Esophagus (tissue), 2 donors: ENCODE measurements around the gene SEPTIN1. TPM values are rescaled to one million over a fixed set of nuclear protein-coding genes. Genes with fewer than 3 reads are reported as not detected.
"Not testable (repeated sequence)": the region's sequence is repeated elsewhere in the genome, so short reads cannot be mapped to it uniquely, and the experiment has no call there.

Experiments used
- H3K27ac ChIP-seq, 2 donors: one replicate each; pipeline ENCODE4 v1.5.1; 2013; ENCODE audit warnings: low read depth in 2 of 2, mild to moderate bottlenecking in 2 of 2, inconsistent platforms in 1 of 2, low read length in 1 of 2, moderate library complexity in 1 of 2
- H3K27me3 ChIP-seq, 2 donors: one replicate each; pipeline ENCODE4 v1.6.1; 2013; ENCODE audit warnings: low read length in 2 of 2, control low read depth in 1 of 2, mild to moderate bottlenecking in 1 of 2; ENCODE audit not compliant: insufficient read depth in 2 of 2, control insufficient read depth in 1 of 2
- H3K36me3 ChIP-seq, 2 donors: one replicate each; pipeline ENCODE4 v1.6.1; 2013; ENCODE audit warnings: low read length in 1 of 2; ENCODE audit not compliant: control insufficient read depth in 2 of 2, insufficient read depth in 2 of 2
- H3K4me1 ChIP-seq, 2 donors: one replicate each; pipeline ENCODE4 v1.6.1; 2013; ENCODE audit warnings: low read length in 1 of 2; ENCODE audit not compliant: control insufficient read depth in 2 of 2, insufficient read depth in 2 of 2
- H3K4me3 ChIP-seq, 2 donors: one replicate each; pipeline ENCODE4 v1.5.1; 2013; ENCODE audit warnings: low read length in 2 of 2, mild to moderate bottlenecking in 2 of 2, low read depth in 1 of 2, moderate library complexity in 1 of 2
- H3K9me3 ChIP-seq, 2 donors: one replicate each; pipeline ENCODE4 v1.6.1; 2013; ENCODE audit warnings: mild to moderate bottlenecking in 2 of 2, low read depth in 1 of 2, low read length in 1 of 2, moderate library complexity in 1 of 2; ENCODE audit not compliant: control insufficient read depth in 2 of 2, insufficient read depth in 1 of 2
- WGBS, 2 donors: extraction: QIAGEN DNeasy Blood & Tissue Kit; methylation state at CpG; one replicate each; pipeline ENCODE4 v1.1.7; 2013; 5-methylcytosine and 5-hydroxymethylcytosine counted together
- polyA plus RNA-seq, 2 donors: library from polyadenylated mRNA; stranded (reverse); fragments of 200-250 nt; gene quantifications; one replicate each; pipeline ENCODE4 v1.2.3, GENCODE V29; 2013
- donor health status: healthy with polysubstance abuse.
- donor health status: Bipolar disorder and iron deficiency.

The SEPTIN1 gene
- polyA plus RNA-seq, 2 donors, result 3.5 to 6.8 TPM

DNA sequence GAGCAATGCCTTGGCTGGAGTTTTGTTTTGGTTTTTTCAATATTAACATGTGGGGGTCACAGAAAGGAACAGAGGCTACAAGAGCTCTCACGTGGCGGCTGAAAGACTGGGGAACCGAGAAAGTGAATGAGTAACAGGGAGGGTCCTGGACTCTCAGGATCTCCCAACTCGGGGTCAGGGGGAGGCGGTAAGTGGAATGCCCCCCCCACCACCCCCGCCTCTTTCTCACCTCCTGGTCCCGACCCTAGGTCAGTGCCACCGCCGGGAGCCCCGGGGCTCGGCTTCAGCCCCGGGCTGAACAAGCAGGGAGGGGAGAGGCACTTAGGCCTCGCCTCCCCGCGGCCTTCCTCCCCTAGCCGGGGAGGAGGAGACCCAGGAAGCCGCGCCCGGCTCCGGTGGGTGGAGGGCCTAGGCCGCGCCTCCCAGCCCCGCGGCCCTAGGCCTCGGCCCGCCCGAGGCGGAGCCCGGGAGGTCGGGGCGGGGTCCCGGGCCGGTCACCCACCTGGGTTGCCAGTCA, 47.8 kb downstream of the SEPTIN1 start:
- not testable (repeated sequence) for H3K36me3 ChIP-seq, H3K9me3 ChIP-seq, H3K27me3 ChIP-seq, H3K4me1 ChIP-seq
- Histone ChIP-seq H3K4me3 (peak overlapping the region; percentile 58 to 86), H3K27ac (peak overlapping the region; percentile 99 to 100)
- 0 to 1% methylated on average over 18 to 25 of the region's 33 CpGs for WGBS, 2 donors

Other genes starting within 250 kb of the SEPTIN1 start
- 10 to 100 TPM; 18.0 to 18.4 TPM for gene CORO1A, start 199.0 kb downstream of the SEPTIN1 start, polyA plus RNA-seq
- gene BOLA2B, start 188.9 kb downstream of the SEPTIN1 start, polyA plus RNA-seq, result 100 to 1,000 TPM; 195 to 283 TPM
- 10 to 100 TPM; 44.9 to 48.2 TPM for gene SLX1A, start 188.7 kb downstream of the SEPTIN1 start, polyA plus RNA-seq
- 10 to 100 TPM; 10.0 to 39.0 TPM for gene SULT1A3, start 183.3 kb downstream of the SEPTIN1 start, polyA plus RNA-seq
- gene NPIPB13, start 134.1 kb downstream of the SEPTIN1 start, polyA plus RNA-seq, result 1 to 10 TPM; 2.6 to 7.4 TPM
- gene CD2BP2, start 27.3 kb downstream of the SEPTIN1 start, polyA plus RNA-seq, result 10 to 100 TPM; 25.2 to 34.3 TPM
- gene TBC1D10B, start 12.1 kb downstream of the SEPTIN1 start, polyA plus RNA-seq, result 10 to 100 TPM; 19.8 to 27.5 TPM
- gene MYL11, start 7.8 kb downstream of the SEPTIN1 start, polyA plus RNA-seq, result 1 to 10 TPM; 1.3 to 2.1 TPM
- gene ZNF48, start 12.9 kb upstream of the SEPTIN1 start, polyA plus RNA-seq, result 1 to 10 TPM; 1.4 to 2.6 TPM
- gene ZNF771, start 25.0 kb upstream of the SEPTIN1 start, polyA plus RNA-seq, result 1 to 10 TPM; 2.2 to 4.7 TPM
- gene DCTPP1, start 47.5 kb upstream of the SEPTIN1 start, polyA plus RNA-seq, result 10 to 100 TPM in 1 of 2 donors, 1 to 10 TPM in 1; 9.5 to 32.6 TPM
- gene SEPHS2, start 63.3 kb upstream of the SEPTIN1 start, polyA plus RNA-seq, result 10 to 100 TPM; 11.8 to 21.5 TPM
- gene ITGAL, start 90.2 kb upstream of the SEPTIN1 start, polyA plus RNA-seq, result 1 to 10 TPM; 2.2 to 2.5 TPM
- gene ZNF768, start 144.0 kb upstream of the SEPTIN1 start, polyA plus RNA-seq, result 10 to 100 TPM; 15.2 to 29.4 TPM
- 1 to 10 TPM; 4.4 to 4.5 TPM for gene ZNF747, start 152.3 kb upstream of the SEPTIN1 start, polyA plus RNA-seq
- 1 to 10 TPM; 2.7 to 3.1 TPM for gene ZNF764, start 175.8 kb upstream of the SEPTIN1 start, polyA plus RNA-seq
- gene ZNF688, start 189.2 kb upstream of the SEPTIN1 start, polyA plus RNA-seq, result 10 to 100 TPM in 1 of 2 donors, 1 to 10 TPM in 1; 8.4 to 16.3 TPM
- gene ZNF785, start 203.1 kb upstream of the SEPTIN1 start, polyA plus RNA-seq, result 1 to 10 TPM; 3.2 to 5.9 TPM
- gene ZNF689, start 227.8 kb upstream of the SEPTIN1 start, polyA plus RNA-seq, result 1 to 10 TPM; 1.3 to 2.0 TPM